C4-2B (cell line): ENCODE results near the gene STK32C.
"Not testable (repeated sequence)": the region's sequence is repeated elsewhere in the genome, so short reads cannot be mapped to it uniquely, and the experiment has no call there.

ENCODE experiments used
- H3K27ac ChIP-seq: fragments of 450-650 bp; 2 replicates; pipeline ENCODE4 v1.5.1; 2017
- CTCF ChIP-seq: fragments of 450-650 bp; conservative IDR thresholded peaks from 2 replicates; pipeline ENCODE4 v1.5.1; 2017; ENCODE audit warnings: mild to moderate bottlenecking
- ZFX ChIP-seq: fragments of 450-650 bp; IDR thresholded peaks from 2 replicates; pipeline ENCODE4 v1.6.1; 2017

STK32C gene

DNA sequence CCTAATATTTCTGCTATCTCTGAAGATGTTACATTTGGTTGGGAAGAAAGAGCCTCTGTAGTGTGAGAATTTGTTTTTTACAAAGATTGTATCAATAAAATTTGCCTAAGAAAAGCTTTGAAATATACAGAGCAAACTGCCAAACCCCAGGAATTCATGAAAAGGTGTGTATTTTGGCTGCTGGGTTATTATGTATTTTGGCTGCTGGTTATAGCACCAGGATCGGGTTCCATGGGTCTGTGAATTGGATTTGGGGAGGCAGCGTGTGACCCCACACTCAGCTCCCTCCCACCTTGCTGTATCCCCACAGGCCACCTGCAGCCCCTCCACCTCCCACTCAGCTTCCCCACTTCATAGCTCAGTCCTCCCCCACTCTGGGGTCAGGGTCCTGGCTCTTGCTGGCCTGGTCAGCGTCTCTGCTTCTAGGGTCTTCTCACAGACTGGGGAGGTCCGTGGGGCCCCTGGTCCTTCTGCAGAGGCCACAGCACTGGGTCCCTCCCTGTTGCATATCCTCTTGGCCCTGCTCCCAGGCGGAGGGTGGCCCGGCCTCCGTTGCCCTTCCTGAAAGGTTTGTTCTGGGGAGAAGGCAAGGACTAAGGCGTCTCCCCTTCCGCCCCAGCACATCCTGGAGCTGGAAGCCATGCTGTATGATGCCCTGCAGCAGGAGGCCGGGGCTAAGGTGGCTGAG is 145.0 kb downstream of the STK32C start:
- TF ChIP-seq CTCF = no peak
- no peak for TF ChIP-seq ZFX
- peak overlapping the region; percentile 88 for H3K27ac ChIP-seq

GRCh38 chr10:132162021-132162531 is 145.7 kb downstream of the STK32C start:
- no peak for TF ChIP-seq ZFX

GRCh38 chr10:132160834-132161622 is 146.7 kb downstream of the STK32C start:
- H3K27ac ChIP-seq = not testable (repeated sequence)

More at GRCh38 chr10:132162021-132162531, 145.7 kb downstream of the STK32C start:
- H3K27ac ChIP-seq = peak overlapping the region; percentile 88

DNA sequence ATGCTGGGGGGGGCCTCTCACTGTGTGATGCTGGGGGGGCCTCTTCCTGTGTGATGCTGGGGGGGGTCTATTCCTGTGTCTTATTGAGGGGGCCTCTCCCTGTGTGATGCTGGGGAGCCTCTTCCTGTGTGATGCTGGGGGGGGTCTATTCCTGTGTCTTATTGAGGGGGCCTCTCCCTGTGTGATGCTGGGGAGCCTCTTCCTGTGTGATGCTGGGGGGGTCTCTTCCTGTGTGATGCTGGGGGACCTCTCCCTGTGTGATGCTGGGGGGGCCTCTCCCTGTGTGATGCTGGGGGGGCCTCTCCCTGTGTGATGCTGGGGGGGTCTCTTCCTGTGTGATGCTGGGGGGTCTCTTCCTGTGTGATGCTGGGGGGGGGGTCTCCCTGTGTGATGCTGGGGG is 147.5 kb downstream of the STK32C start:
- not testable (repeated sequence) for H3K27ac ChIP-seq

DNA sequence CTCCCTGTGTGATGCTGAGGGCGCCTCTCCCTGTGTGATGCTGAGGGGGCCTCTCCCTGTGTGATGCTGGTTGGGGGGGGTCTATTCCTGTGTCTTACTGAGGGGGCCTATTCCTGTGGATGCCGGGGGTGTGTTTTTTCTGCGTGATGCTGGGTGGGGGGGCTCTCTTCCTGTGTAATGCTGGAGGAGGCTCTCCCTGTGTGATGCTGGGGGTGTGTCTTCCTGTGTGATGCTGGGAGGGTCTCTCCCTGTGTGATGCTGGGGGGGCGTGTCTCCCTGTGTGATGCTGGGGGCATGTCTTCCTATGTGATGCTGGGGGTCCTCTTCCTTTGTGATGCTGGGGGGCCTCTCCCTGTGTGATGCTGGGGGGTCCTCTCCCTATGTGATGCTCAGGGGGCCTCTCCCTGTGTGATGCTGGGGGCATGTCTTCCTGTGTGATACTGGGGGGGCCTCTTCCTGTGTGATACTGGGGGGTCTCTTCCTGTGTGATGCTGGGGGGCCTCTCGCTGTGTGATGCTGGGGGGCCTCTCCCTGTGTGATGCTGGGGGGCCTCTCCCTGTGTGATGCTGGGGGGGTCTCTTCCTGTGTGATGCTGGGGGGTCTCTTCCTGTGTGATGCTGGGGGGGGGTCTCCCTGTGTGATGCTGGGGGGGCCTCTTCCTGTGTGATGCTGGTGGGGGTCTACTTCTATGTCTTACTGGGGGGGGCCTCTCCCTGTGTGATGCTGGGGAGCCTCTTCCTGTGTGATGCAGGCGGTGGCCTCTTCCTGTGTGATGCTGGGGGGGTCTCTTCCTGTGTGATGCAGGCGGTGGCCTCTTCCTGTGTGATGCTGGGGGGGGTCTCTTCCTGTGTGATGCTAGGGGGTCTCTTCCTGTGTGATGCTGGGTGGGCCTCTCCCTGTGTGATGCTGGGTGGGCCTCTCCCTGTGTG is 148.2 kb downstream of the STK32C start:
- H3K27ac ChIP-seq = not testable (repeated sequence)

- H3K27ac ChIP-seq = no peak overlapping the region
- TF ChIP-seq CTCF (no peak), ZFX (no peak)
These were observed 148.9 kb downstream of the STK32C start for GRCh38 chr10:132158823-132159222.

DNA sequence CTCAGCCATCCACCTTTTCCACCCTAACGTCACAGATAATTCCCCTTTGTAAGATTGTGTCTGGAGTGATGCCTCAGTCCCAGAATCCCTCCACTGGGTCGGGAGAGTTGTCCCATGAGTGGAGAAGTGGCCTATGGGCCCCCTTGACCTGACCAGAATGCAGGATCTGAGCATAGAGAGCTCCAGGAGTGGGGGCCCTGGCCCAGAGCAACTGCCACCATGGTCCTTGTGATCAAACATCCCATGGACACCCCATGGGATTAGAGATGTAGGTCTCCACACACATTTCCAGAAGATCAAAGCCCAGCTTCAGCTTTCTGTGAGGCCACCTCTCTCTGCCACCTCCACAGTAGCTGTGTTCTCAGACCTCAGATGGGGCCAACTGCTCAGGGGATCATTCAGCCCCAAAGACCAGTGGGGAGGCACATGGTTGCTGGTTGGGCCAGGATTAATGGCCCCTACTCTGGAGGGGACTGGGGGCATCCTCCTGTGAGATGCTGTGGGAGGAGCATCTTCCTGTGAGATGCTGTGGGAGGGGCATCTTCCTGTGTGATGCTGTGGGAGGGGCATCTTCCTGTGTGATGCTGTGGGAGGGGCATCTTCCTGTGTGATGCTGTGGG is 149.5 kb downstream of the STK32C start:
- TF ChIP-seq ZFX (no peak), CTCF (no peak)
- H3K27ac ChIP-seq = no peak overlapping the region
